Rectal smooth muscle tissue (tissue), 1 donor: ENCODE results near the gene ZDHHC7.

ENCODE experiments used
- H3K27ac ChIP-seq: one replicate; pipeline ENCODE4 v1.7.0; 2013; ENCODE audit warnings: low read depth, low read length, inconsistent platforms
- H3K27me3 ChIP-seq: one replicate; pipeline ENCODE4 v1.7.0; 2013; ENCODE audit warnings: low read length; ENCODE audit not compliant: control insufficient read depth, insufficient read depth
- H3K36me3 ChIP-seq: one replicate; pipeline ENCODE4 v1.7.0; 2013; ENCODE audit warnings: low read length; ENCODE audit not compliant: control insufficient read depth, insufficient read depth
- H3K4me1 ChIP-seq: one replicate; pipeline ENCODE4 v1.7.0; 2013; ENCODE audit warnings: low read length; ENCODE audit not compliant: control insufficient read depth, insufficient read depth
- H3K4me3 ChIP-seq: one replicate; pipeline ENCODE4 v1.7.0; 2013; ENCODE audit warnings: low read length
- H3K9ac ChIP-seq: one replicate; pipeline ENCODE4 v1.7.0; 2013; ENCODE audit warnings: low read length

The ZDHHC7 gene

DNA sequence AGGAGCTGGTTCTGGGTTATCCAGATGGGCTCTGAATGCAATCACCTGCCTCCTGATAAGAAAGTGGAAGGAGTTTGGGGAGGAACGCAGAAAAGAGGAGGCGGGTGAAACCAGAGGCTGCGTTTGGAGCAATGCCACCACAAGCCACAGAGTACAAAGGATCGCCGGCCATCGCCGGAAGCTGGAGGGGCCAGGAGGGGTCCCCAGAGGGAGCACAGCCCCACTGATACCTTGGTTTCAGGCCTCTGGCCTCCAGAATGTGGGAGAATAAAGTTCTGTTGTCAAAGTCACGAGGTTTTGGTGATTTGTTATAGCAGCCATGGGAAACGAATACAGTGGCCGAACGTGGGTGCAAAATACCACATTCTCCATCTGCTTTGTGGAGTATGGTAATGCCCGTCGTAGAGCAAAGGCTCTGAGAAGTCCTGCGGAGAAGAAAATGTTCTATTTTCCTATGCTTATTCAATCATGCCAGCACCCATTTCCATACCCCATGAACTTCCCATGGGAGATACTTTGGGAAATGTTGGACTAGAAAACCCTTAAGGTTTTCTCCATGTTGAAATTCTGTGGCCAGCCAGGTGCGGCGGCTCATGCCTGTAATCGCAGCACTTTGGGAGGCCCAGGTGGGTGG lies 51.4 kb downstream of the ZDHHC7 start:
- no peaks in the 10 kb centered on the region for H3K36me3 ChIP-seq
- H3K9ac ChIP-seq: no peak overlapping the region
- no peak overlapping the region for H3K27ac ChIP-seq
- no peak overlapping the region for H3K4me3 ChIP-seq
- no peaks in the 10 kb centered on the region for H3K27me3 ChIP-seq
- no peaks in the 10 kb centered on the region for H3K4me1 ChIP-seq

DNA sequence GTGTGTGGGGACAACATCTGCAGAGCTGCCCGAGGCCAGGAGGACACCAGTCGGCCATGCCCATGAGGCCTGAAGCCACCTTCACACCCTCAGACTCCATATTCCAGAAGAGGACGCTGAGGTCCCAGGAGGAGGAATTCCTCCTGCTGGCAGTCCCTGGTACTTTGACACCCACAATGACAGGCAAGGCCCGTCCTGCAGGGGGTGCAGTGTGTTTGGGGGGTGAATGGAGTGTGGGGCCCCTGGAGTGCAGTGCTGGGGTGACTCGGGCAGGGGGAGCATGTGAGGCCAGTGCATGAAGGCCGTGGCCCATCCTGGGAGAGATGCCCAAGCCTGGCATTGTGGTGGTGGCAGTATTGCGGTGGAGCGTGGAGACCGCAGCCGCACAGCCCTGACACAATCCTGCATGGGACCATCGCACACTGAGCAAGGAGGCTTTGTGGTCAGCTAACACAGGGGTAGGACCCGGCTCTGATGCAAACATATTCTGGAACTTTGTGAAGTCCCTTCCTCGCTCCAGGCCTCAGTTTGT lies 52.2 kb downstream of the ZDHHC7 start:
- Histone ChIP-seq H3K27ac (no peak overlapping the region), H3K27me3 (no peaks in the 10 kb centered on the region), H3K4me3 (no peak overlapping the region), H3K9ac (no peak overlapping the region), H3K4me1 (no peaks in the 10 kb centered on the region), H3K36me3 (no peaks in the 10 kb centered on the region)

DNA sequence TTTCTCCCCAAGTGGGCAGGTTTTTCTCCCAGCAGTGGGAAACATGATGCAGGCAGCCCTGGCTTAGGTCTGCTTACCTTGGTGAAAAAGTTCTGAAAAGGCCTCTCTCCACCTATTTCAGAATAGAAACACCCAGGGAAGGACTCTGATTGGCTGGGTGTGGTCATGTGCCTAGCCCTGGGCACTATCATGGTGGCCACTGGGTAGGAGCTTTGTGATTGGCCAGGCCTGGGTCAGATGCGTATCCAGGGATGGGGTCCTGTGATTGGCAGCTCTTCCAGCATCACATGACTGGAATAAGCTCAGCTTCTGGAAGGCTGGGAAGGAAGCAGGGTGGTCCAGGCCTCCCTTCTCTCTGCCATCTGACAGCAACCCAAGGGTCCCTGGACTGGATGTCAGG lies 53.5 kb downstream of the ZDHHC7 start:
- Histone ChIP-seq H3K27ac (no peak overlapping the region), H3K4me1 (peaks cover 10% of the 10 kb centered on the region), H3K9ac (no peak overlapping the region), H3K27me3 (no peaks in the 10 kb centered on the region), H3K36me3 (no peaks in the 10 kb centered on the region), H3K4me3 (no peak overlapping the region)

DNA sequence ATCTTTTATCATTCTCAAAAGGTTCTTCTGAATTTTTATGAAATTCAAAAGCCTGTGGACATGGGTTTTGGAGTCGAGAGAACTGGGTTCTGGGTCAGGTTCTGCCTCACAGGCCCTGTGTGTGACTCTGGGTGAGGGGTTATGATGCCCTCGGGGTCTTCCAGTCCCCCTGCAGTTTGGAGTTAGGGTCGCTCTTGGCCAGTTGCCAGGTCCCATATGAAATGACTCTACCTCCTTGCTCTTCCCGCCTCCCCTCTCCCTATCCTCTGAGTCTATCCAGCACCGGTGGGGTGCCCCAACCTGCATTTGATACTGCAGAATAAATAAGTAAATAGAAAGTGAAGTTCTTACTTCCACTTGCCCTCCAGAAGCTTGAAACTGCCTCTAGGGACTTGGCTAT lies 54.1 kb downstream of the ZDHHC7 start:
- no peaks in the 10 kb centered on the region for H3K27me3 ChIP-seq
- H3K27ac ChIP-seq: no peak overlapping the region
- no peaks in the 10 kb centered on the region for H3K36me3 ChIP-seq
- no peak overlapping the region for H3K9ac ChIP-seq
- peaks cover 14% of the 10 kb centered on the region for H3K4me1 ChIP-seq
- H3K4me3 ChIP-seq: no peak overlapping the region

DNA sequence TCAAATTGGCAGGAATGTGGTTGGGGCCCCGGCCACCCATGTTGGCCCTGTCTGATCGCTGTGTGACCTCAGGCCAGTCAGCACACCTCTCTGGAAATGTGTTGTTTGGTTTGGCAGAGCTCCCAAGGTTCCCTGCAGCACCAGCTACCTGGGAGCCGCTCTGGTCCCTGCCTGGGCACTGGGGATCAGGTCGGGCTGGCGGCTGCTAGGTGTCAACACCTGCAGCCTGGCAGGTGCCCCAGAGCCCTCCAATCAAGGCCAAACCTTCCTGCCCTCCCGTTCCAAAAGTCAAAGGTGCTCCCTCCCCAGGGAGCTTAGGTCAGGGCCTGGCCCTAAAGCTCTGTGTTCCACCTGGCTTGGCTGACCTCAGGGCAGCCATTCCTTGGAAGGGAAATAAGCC lies 55.9 kb downstream of the ZDHHC7 start:
- Histone ChIP-seq H3K9ac (no peak overlapping the region), H3K27me3 (no peaks in the 10 kb centered on the region), H3K4me1 (peaks cover 22% of the 10 kb centered on the region), H3K4me3 (no peak overlapping the region), H3K27ac (no peak overlapping the region), H3K36me3 (no peaks in the 10 kb centered on the region)

DNA sequence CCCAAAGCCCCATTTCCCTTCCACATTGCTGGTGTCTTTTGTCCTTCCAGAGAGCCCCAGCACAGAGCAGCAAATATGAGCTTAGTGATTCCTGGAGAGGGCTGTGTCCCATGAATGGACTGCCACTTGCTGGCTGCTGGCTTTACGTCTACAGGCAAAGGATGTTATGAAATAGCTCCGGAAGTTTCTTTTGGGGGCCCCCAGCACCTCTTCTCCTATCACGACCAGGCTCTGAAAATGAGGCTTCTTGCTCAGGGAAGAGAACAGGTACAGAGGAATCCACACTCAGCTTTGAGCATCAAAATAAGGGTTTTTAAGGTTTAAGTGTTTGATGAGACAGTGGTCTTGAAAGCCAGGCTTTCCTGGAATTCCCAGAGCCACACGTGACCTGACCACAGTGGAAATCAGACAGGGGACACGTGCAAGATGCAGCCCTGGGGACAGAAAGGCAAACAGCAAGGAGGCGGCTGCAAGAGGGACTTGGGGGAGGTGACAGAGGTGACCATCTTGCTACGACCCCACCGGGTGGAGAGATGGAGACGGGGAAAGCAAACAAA lies 58.1 kb downstream of the ZDHHC7 start:
- Histone ChIP-seq H3K27me3 (no peaks in the 10 kb centered on the region), H3K9ac (no peak overlapping the region), H3K4me1 (peaks cover 22% of the 10 kb centered on the region), H3K36me3 (no peaks in the 10 kb centered on the region), H3K4me3 (no peak overlapping the region), H3K27ac (peak overlapping the region; percentile 72)

DNA sequence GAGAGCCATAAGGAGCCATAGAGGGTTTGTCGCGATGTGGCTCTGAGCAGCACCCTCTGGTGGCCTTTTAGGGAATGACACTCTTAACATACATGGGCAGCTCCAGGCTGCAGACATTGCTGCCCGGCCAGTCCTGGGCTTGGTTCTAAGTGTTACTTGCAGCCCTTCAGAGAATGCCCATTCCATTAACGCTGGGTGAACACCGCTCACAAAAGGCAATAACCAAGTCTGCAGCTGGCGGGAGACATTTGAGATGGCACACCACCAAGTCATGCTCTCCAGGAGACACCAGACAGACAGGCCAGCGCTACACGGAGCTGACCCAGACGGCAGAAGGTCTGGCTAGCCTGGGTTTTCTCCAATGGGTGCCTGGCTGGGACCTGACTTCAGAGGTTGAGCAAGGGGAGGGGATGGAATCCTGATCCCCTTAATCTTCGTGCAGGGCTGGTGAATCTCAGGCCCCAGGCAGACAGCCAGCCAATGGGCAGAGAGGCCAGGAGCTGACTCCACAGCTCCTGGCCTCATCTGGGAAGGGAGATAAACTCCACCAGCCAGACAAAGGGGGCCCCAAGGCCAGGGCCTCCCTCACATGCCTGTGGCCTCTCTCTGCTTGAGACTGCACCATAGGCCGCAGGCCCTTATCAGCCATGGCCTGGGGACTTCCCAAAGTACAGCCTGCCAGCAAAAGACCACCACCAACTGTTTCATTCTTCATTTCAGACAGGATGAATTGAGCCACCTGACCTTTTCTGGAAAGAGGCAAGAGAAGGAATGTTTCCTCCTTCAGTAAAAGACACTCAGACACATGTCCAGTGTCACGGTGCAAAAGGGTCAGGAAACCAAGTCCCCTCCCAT lies 58.8 kb downstream of the ZDHHC7 start:
- peak overlapping the region; percentile 72 for H3K27ac ChIP-seq
- H3K27me3 ChIP-seq: no peaks in the 10 kb centered on the region
- H3K9ac ChIP-seq: no peak overlapping the region
- H3K36me3 ChIP-seq: no peaks in the 10 kb centered on the region
- H3K4me3 ChIP-seq: no peak overlapping the region
- peaks cover 22% of the 10 kb centered on the region for H3K4me1 ChIP-seq

DNA sequence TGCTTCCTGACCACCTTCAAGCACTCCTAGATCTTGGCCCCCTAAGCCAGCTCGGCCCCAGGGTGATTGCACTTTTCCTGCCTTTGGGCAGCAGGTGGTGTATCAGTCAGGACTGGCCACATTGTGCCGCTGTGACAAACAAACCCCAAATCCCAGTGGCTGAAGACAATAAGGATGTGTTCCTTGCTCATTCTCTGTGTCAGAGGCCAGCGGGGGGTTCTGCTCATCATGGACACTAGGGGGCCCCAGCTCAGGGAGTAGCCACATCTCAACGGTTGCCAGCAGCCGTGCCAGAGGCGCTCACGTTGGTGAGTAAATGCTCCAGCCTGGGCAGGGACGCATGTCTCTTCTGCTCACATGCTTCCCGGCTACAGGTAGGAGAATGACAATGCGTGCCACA lies 60.4 kb downstream of the ZDHHC7 start:
- H3K4me1 ChIP-seq: peaks cover 23% of the 10 kb centered on the region

DNA sequence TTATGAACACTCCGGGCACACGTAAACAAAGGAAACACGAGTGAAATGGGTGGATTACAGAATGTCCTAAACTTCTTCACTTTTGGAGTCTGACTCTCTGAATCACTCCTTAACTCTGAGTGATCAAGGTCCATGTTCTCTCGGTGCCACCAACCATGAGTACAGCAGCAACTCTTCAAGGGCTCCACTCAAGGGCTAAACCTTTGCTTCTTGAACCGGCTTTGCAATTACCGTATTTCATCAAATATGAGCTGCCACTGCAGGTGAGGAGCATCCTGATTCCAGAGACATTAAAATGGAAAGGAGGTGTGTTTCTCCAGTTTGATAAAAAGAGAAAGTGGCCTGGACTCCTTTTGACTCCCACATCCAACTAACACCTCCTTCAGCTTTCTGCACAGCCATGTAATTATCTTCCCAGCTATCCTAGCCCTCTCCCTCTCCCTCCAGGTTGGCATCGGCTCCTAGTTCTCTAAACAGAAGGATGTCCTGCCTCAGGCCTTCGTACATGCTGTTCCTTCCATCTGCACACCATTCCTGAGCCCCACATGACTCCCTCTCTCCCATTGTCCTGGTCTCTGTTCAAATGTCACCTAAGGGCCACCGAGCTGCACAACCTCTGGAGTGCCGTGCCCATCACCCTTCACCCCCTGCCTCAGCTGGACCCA lies 61.4 kb downstream of the ZDHHC7 start:
- Histone ChIP-seq H3K36me3 (no peaks in the 10 kb centered on the region), H3K4me1 (peaks cover 23% of the 10 kb centered on the region), H3K9ac (no peak overlapping the region), H3K4me3 (no peak overlapping the region), H3K27ac (no peak overlapping the region), H3K27me3 (no peaks in the 10 kb centered on the region)

More for the DNA sequence above, 60.4 kb downstream of the ZDHHC7 start:
- no peak overlapping the region for H3K4me3 ChIP-seq
- no peak overlapping the region for H3K9ac ChIP-seq
- H3K27me3 ChIP-seq: no peaks in the 10 kb centered on the region
- H3K36me3 ChIP-seq: no peaks in the 10 kb centered on the region
- no peak overlapping the region for H3K27ac ChIP-seq

DNA sequence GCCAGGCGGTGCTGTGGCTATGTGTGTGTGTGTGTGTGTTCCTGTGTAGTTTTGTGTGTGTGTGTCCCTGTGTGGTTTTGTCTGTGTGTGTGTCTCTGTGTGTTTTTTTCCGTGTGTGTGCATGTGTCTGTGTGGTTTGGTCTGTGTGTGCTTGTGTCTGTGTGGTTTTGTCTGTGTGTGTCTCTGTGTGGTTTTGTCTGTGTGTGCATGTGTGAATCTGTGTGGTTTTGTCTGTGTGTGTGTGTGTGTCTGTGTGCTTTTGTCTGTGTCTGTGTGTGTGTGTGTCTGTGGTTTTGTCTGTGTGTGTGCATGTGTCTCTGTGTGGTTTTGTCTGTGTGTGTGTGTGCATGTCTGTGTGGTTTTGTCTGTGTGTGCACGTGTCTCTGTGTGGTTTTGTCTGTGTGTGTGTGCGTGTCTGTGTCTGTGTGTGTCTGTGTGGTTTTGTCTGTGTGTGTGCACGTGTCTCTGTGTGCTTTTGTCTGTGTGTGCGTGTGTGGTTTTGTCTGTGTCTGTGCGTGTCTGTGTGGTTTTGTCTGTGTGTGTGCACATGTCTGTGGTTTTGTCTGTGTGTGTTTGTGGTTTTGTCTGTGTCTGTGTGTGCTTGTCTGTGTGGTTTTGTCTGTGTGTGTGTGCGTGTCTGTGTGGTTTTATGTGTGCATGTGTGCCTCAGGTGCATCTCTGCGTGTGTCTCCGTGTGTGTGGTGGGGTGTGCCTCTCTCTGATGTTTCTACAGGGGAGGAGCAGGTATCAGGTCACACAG lies 62.3 kb downstream of the ZDHHC7 start:
- H3K27me3 ChIP-seq: no peaks in the 10 kb centered on the region
- H3K4me3 ChIP-seq: no peak overlapping the region
- peak overlapping the region; percentile 17 for H3K9ac ChIP-seq
- no peak overlapping the region for H3K27ac ChIP-seq
- H3K36me3 ChIP-seq: no peaks in the 10 kb centered on the region
- H3K4me1 ChIP-seq: peaks cover 23% of the 10 kb centered on the region

DNA sequence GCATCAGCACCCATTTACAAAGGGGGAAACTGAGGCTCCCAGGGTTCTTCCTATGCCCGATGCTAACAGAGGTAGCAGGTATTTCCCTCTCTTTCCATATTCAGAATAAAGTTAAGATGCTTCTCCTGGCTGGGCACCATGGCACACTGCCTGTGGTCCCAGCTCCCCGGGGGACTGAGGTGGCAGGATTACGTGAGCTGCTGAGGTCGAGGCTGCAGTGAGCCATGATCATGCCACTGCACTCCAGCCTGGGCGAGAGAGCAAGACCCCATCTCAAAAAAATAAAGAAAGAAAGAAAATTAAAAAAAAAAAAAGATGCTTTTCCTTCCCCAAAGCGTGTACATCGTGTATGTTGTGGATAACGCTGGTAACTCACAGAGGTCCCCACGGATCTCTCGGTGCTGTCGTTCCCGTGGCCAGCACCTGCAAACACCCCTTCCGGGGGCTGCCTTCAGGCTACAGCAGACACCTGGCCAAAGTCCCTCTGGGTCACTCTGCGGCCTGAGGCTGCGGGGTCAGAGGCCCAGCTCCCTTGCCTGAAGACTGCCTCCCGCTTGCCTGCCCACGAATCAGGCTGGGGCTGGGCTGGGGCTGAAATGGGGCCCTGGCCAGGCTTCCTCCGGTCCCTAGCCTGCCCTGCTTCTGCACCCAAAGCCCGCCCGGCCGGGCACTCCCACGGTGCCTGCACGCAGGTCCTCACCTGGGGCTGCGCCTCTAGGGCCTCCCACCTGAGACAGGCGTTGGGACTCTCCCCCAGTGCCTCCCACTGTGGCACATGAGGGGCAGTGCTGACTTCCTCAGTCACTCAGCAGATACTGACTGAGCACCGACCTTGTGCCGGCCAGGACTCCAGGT lies 63.1 kb downstream of the ZDHHC7 start:
- no peaks in the 10 kb centered on the region for H3K27me3 ChIP-seq
- H3K9ac ChIP-seq: no peak overlapping the region
- no peaks in the 10 kb centered on the region for H3K36me3 ChIP-seq
- H3K4me3 ChIP-seq: no peak overlapping the region
- no peak overlapping the region for H3K27ac ChIP-seq
- H3K4me1 ChIP-seq: peaks cover 18% of the 10 kb centered on the region
